Sigmoid colon (tissue), 3 donors: ENCODE data around the gene C2orf49.

Experiments used
- CTCF ChIP-seq, 4 experiments: fragments of 450-650 bp in 3 of 4; fragments of 200-600 bp in 1 of 4; IDR thresholded peaks; one replicate each; pipeline ENCODE4 v1.5.1; 2016 to 2019; ENCODE audit warnings: antibody characterized with exemption in 4 of 4, mild to moderate bottlenecking in 3 of 4, moderate library complexity in 2 of 4
- POLR2A ChIP-seq, 2 donors: fragments of 450-650 bp; IDR thresholded peaks; one replicate each; pipeline ENCODE4 v1.6.1; 2016; ENCODE audit warnings: antibody characterized with exemption in 2 of 2, mild to moderate bottlenecking in 2 of 2, moderate library complexity in 2 of 2

- TF ChIP-seq POLR2A (IDR thresholded peaks at IDR 0.05) (no peak), CTCF (IDR thresholded peaks at IDR 0.05) (no peak)
These were observed 38.0 kb upstream of the C2orf49 start for GRCh38 chr2:105299290-105299689.
